Measurements from ENCODE around the gene FGF23. TPM values are rescaled to one million over a fixed set of nuclear protein-coding genes. Genes with fewer than 3 reads are reported as not detected.

Gene FGF23
- total and polyA plus RNA-seq, 2 donors (not counting 1 experiment from before 2014, with no cell fraction given), result not detected

- Histone ChIP-seq H4K20me1 (ENCODE audit: control insufficient read depth, insufficient read depth, low read length, poor library complexity, severe bottlenecking) (no peaks in the 10 kb centered on the region), H3K4me1 (ENCODE audit: control insufficient read depth in 2 of 2, insufficient read depth in 2 of 2, low read length in 2 of 2) (no peaks in the 10 kb centered on the region), H3K9me3 (ENCODE audit: control extremely low read depth in 1 of 3, control insufficient read depth in 2 of 3, insufficient read depth in 1 of 3, low read length in 2 of 3) (no peaks in the 10 kb centered on the region), H3K4me3 (ENCODE audit: control extremely low read depth in 1 of 5, extremely low read depth in 1 of 5, insufficient read depth in 1 of 5, low read depth in 2 of 5, low read length in 4 of 5) (no peak overlapping the region), H3K36me3 (replicated peaks in 1 of 2; ENCODE audit: control extremely low read depth in 1 of 2, control insufficient read depth in 1 of 2, extremely low read depth in 1 of 2, insufficient read depth in 2 of 2, low read length in 1 of 2) (no peaks in the 10 kb centered on the region), H3K4me2 (replicated peaks; ENCODE audit: low read depth, low read length, poor library complexity, severe bottlenecking) (no peak overlapping the region), H3K9ac (ENCODE audit: low read length) (no peak overlapping the region), H3K79me2 (ENCODE audit: control insufficient read depth, insufficient read depth, low read length) (no peaks in the 10 kb centered on the region), H2AFZ (ENCODE audit: insufficient read depth, low read depth, low read length, poor library complexity, severe bottlenecking) (no peak overlapping the region), H3K27ac (ENCODE audit: low read length in 2 of 2) (no peak overlapping the region), H3K27me3 (replicated peaks in 1 of 4; ENCODE audit: control extremely low read depth in 1 of 4, control insufficient read depth in 3 of 4, insufficient read depth in 4 of 4, low read length in 3 of 4) (peaks cover 0 to 18% (median 13%) of the 10 kb centered on the region in 4 experiments)
- TF ChIP-seq CTCF (IDR thresholded peaks at IDR 0.05), result no peak
- no peak for TF ChIP-seq EZH2 (IDR thresholded peaks at IDR 0.05; ENCODE audit: borderline replicate concordance, insufficient read depth, low read depth, low read length, poor library complexity, severe bottlenecking)
- no peak for ATAC-seq (ENCODE audit: low read depth)
- intact Hi-C loops (cut with micrococcal nuclease), result no loop called here
- H3K4me1 Mint-ChIP-seq, result no peaks in the 10 kb centered on the region
- POLR2A ChIA-PET, result no interaction called here
- CTCF ChIA-PET, result interaction anchor here (0.7 kb wide), 1 partner anchor 10 kb away, joined by 3 read pairs; no protein-coding TSS in a partner anchor
- no peak overlapping the region for H3K27ac Mint-ChIP-seq
- H3K4me3 Mint-ChIP-seq, result no peak overlapping the region
- 84% methylated on average over 3 of the region's 6 CpGs for WGBS (ENCODE audit: insufficient coverage)
- no peak for DNase-seq
- no peaks in the 10 kb centered on the region for H3K9me3 Mint-ChIP-seq (ENCODE audit: insufficient read depth)
- peaks cover 58% of the 10 kb centered on the region for H3K27me3 Mint-ChIP-seq
These were observed 4.1 kb downstream of the FGF23 start for GRCh38 chr12:4375449-4375848.

- no peaks in the 10 kb centered on the region for H3K9me3 Mint-ChIP-seq (ENCODE audit: insufficient read depth)
- H3K27ac Mint-ChIP-seq, result no peak overlapping the region
- peaks cover 0 to 7% (median 6%) of the 10 kb centered on the region in 4 experiments for H3K27me3 ChIP-seq (replicated peaks in 1 of 4; ENCODE audit: control extremely low read depth in 1 of 4, control insufficient read depth in 3 of 4, insufficient read depth in 4 of 4, low read length in 3 of 4)
- H3K79me2 ChIP-seq (ENCODE audit: control insufficient read depth, insufficient read depth, low read length), result no peaks in the 10 kb centered on the region
- no peak for DNase-seq
- WGBS (ENCODE audit: insufficient coverage), result no CpG with 5 or more reads among the region's 2 CpGs
- TF ChIP-seq EZH2 (IDR thresholded peaks at IDR 0.05; ENCODE audit: borderline replicate concordance, insufficient read depth, low read depth, low read length, poor library complexity, severe bottlenecking) (no peak), CTCF (IDR thresholded peaks at IDR 0.05) (no peak)
- H2AFZ ChIP-seq (ENCODE audit: insufficient read depth, low read depth, low read length, poor library complexity, severe bottlenecking), result no peak overlapping the region
- H3K4me3 Mint-ChIP-seq, result no peak overlapping the region
- no peak overlapping the region for H3K4me3 ChIP-seq (ENCODE audit: control extremely low read depth in 1 of 5, extremely low read depth in 1 of 5, insufficient read depth in 1 of 5, low read depth in 2 of 5, low read length in 4 of 5)
- no peak overlapping the region for H3K9ac ChIP-seq (ENCODE audit: low read length)
- no peaks in the 10 kb centered on the region for H3K4me1 Mint-ChIP-seq
- no peaks in the 10 kb centered on the region for H3K4me1 ChIP-seq (ENCODE audit: control insufficient read depth in 2 of 2, insufficient read depth in 2 of 2, low read length in 2 of 2)
- no peaks in the 10 kb centered on the region for H3K36me3 ChIP-seq (replicated peaks in 1 of 2; ENCODE audit: control extremely low read depth in 1 of 2, control insufficient read depth in 1 of 2, extremely low read depth in 1 of 2, insufficient read depth in 2 of 2, low read length in 1 of 2)
- ChIA-PET POLR2A (no interaction called here), CTCF (no interaction called here)
- no peak overlapping the region for H3K4me2 ChIP-seq (replicated peaks; ENCODE audit: low read depth, low read length, poor library complexity, severe bottlenecking)
- intact Hi-C loops (cut with micrococcal nuclease), result no loop called here
- H3K9me3 ChIP-seq (ENCODE audit: control extremely low read depth in 1 of 3, control insufficient read depth in 2 of 3, insufficient read depth in 1 of 3, low read length in 2 of 3), result no peaks in the 10 kb centered on the region
- no peak for ATAC-seq (ENCODE audit: low read depth)
- no peaks in the 10 kb centered on the region for H4K20me1 ChIP-seq (ENCODE audit: control insufficient read depth, insufficient read depth, low read length, poor library complexity, severe bottlenecking)
- no peak overlapping the region for H3K27ac ChIP-seq (ENCODE audit: low read length in 2 of 2)
- peaks cover 50% of the 10 kb centered on the region for H3K27me3 Mint-ChIP-seq
These were observed 6.9 kb downstream of the FGF23 start for GRCh38 chr12:4372653-4373052.

Data from B cell (primary cell).